H9 (cell line): ENCODE data around the gene MEIS2. TPM values are rescaled to one million over a fixed set of nuclear protein-coding genes. Genes with fewer than 3 reads are reported as not detected.

Experiments used
- DNase-seq: peaks from one replicate; pipeline ENCODE4 v3.0.0-alpha.2; 2017
- H2AFZ ChIP-seq: one replicate; pipeline ENCODE4 v1.6.1; 2013; ENCODE audit warnings: mild to moderate bottlenecking, low read length, control low read depth, moderate library complexity
- H2AK5ac ChIP-seq: 2 replicates; pipeline ENCODE4 v1.6.1; 2013; ENCODE audit warnings: low read length, control low read depth, mixed read lengths; ENCODE audit not compliant: insufficient read length
- H2BK120ac ChIP-seq: one replicate; pipeline ENCODE4 v1.6.1; 2013; ENCODE audit warnings: low read depth, mild to moderate bottlenecking, low read length, control low read depth, inconsistent platforms; ENCODE audit not compliant: poor library complexity, severe bottlenecking
- H2BK12ac ChIP-seq: 2 replicates; pipeline ENCODE4 v1.6.1; 2013; ENCODE audit warnings: low read length, control low read depth, mixed read lengths, low read depth; ENCODE audit not compliant: insufficient read length
- H2BK15ac ChIP-seq: 2 replicates; pipeline ENCODE4 v1.6.1; 2013; ENCODE audit warnings: low read depth, low read length, control low read depth
- H2BK20ac ChIP-seq: one replicate; pipeline ENCODE4 v1.6.1; 2013; ENCODE audit warnings: low read depth, mild to moderate bottlenecking, low read length, control low read depth, inconsistent platforms; ENCODE audit not compliant: poor library complexity, severe bottlenecking
- H2BK5ac ChIP-seq: 2 replicates; pipeline ENCODE4 v1.6.1; 2013; ENCODE audit warnings: low read length, control low read depth, mixed read lengths; ENCODE audit not compliant: insufficient read length
- H3K14ac ChIP-seq: 2 replicates; pipeline ENCODE4 v1.6.1; 2013; ENCODE audit warnings: low read length, control low read depth; ENCODE audit not compliant: insufficient read depth
- H3K18ac ChIP-seq: 2 replicates; pipeline ENCODE4 v1.6.1; 2013; ENCODE audit warnings: low read depth, mild to moderate bottlenecking, mixed read lengths, low read length, control low read depth; ENCODE audit not compliant: insufficient read length
- H3K23ac ChIP-seq: 2 replicates; pipeline ENCODE4 v1.6.1; 2013; ENCODE audit warnings: low read length, control low read depth, mixed read lengths, low read depth; ENCODE audit not compliant: insufficient read length
- H3K23me2 ChIP-seq: 2 replicates; pipeline ENCODE4 v1.6.1; 2013; ENCODE audit warnings: low read depth, mild to moderate bottlenecking, mixed read lengths, low read length, control low read depth; ENCODE audit not compliant: insufficient read length, poor library complexity, severe bottlenecking
- H3K27ac ChIP-seq: 2 replicates; pipeline ENCODE4 v1.5.1; 2013; ENCODE audit warnings: low read length, control low read depth, mixed read lengths, low read depth; ENCODE audit not compliant: insufficient read length
- H3K27me3 ChIP-seq: 2 replicates; pipeline ENCODE4 v1.6.1; 2013; ENCODE audit warnings: low read length, control low read depth, inconsistent platforms; ENCODE audit not compliant: insufficient read depth
- H3K4ac ChIP-seq: 2 replicates; pipeline ENCODE4 v1.6.1; 2013; ENCODE audit warnings: low read depth, mild to moderate bottlenecking, control low read depth, inconsistent platforms, low read length, moderate library complexity
- H3K4me1 ChIP-seq: 2 replicates; pipeline ENCODE4 v1.6.1; 2013; ENCODE audit warnings: low read length, control low read depth, inconsistent platforms; ENCODE audit not compliant: insufficient read depth
- H3K4me2 ChIP-seq: 2 replicates; pipeline ENCODE4 v1.6.1; 2013; ENCODE audit warnings: low read length, control low read depth, mixed read lengths; ENCODE audit not compliant: insufficient read length, insufficient read depth
- H3K56ac ChIP-seq: 2 replicates; pipeline ENCODE4 v1.6.1; 2013; ENCODE audit warnings: low read depth, mild to moderate bottlenecking, mixed read lengths, low read length, control low read depth; ENCODE audit not compliant: insufficient read length
- H3K79me1 ChIP-seq: 2 replicates; pipeline ENCODE4 v1.6.1; 2013; ENCODE audit warnings: low read depth, mild to moderate bottlenecking, moderate library complexity, low read length, control low read depth, inconsistent platforms; ENCODE audit not compliant: insufficient read depth, poor library complexity, severe bottlenecking
- H3K79me2 ChIP-seq: 2 replicates; pipeline ENCODE4 v1.6.1; 2013; ENCODE audit warnings: low read length, control low read depth, inconsistent platforms; ENCODE audit not compliant: insufficient read depth
- H3K9ac ChIP-seq: 2 replicates; pipeline ENCODE4 v1.6.1; 2013; ENCODE audit warnings: low read length, control low read depth, mixed read lengths; ENCODE audit not compliant: insufficient read length; ENCODE audit errors: extremely low read depth
- H3K9me3 ChIP-seq: one replicate; pipeline ENCODE4 v1.6.1; 2013; ENCODE audit warnings: low read depth, low read length, inconsistent platforms; ENCODE audit not compliant: control insufficient read depth
- H3T11ph ChIP-seq: one replicate; pipeline ENCODE4 v1.6.1; 2013; ENCODE audit warnings: mild to moderate bottlenecking, low read length, control low read depth, inconsistent platforms
- H4K20me1 ChIP-seq: one replicate; pipeline ENCODE4 v1.6.1; 2013; ENCODE audit not compliant: control insufficient read depth, insufficient read length, insufficient read depth
- H4K5ac ChIP-seq: 2 replicates; pipeline ENCODE4 v1.6.1; 2013; ENCODE audit warnings: low read depth, mild to moderate bottlenecking, mixed read lengths, low read length, control low read depth; ENCODE audit not compliant: insufficient read length
- H4K8ac ChIP-seq: replicated peaks from 2 replicates; pipeline ENCODE4 v1.6.1; 2013; ENCODE audit warnings: low read length, control low read depth, mixed read lengths, low read depth; ENCODE audit not compliant: insufficient read length
- H4K91ac ChIP-seq: 2 replicates; pipeline ENCODE4 v1.6.1; 2013; ENCODE audit warnings: low read depth, mild to moderate bottlenecking, moderate library complexity, mixed read lengths, low read length, control low read depth; ENCODE audit not compliant: insufficient read length
- H3K27ac Mint-ChIP-seq, 3 experiments: 2 replicates in 2 of 3; 3 replicates in 1 of 3; pipeline ENCODE4 v1.8.0; 2020 to 2021; ENCODE audit warnings: mixed read lengths in 3 of 3, mild to moderate bottlenecking in 1 of 3, moderate library complexity in 1 of 3
- H3K27me3 Mint-ChIP-seq: 2 replicates; pipeline ENCODE4 v1.8.0; 2021; ENCODE audit warnings: low read depth, mild to moderate bottlenecking, moderate library complexity, mixed read lengths
- H3K36me3 Mint-ChIP-seq, 3 experiments: 2 replicates in 2 of 3; 3 replicates in 1 of 3; pipeline ENCODE4 v1.8.0; 2020 to 2021; ENCODE audit warnings: low read depth in 3 of 3, mixed read lengths in 3 of 3; ENCODE audit not compliant: insufficient read depth in 1 of 3
- H3K4me1 Mint-ChIP-seq, 2 experiments: 2 replicates each; pipeline ENCODE4 v1.8.0; 2020; ENCODE audit warnings: mixed read lengths in 2 of 2
- H3K4me3 Mint-ChIP-seq, 2 experiments: 2 replicates in 1 of 2; 3 replicates in 1 of 2; pipeline ENCODE4 v1.8.0; 2020 to 2021; ENCODE audit warnings: mild to moderate bottlenecking in 2 of 2, mixed read lengths in 2 of 2, moderate library complexity in 1 of 2
- H3K9me3 Mint-ChIP-seq, 2 experiments: 2 replicates in 1 of 2; 3 replicates in 1 of 2; pipeline ENCODE4 v1.8.0; 2020; ENCODE audit warnings: mild to moderate bottlenecking in 2 of 2, mixed read lengths in 2 of 2, moderate library complexity in 1 of 2
- WGBS: extraction: QIAGEN DNeasy Blood & Tissue Kit; methylation state at CpG from one replicate; pipeline ENCODE4 v1.1.7; 2013; ENCODE audit warnings: missing lambda C conversion rate, low lambda C conversion rate, mixed read lengths; ENCODE audit not compliant: insufficient read length; ENCODE audit errors: extremely low coverage; 5-methylcytosine and 5-hydroxymethylcytosine counted together
- total RNA-seq: library from RNA; stranded (reverse); gene quantifications from 2 replicates; pipeline ENCODE4 v1.2.1, GENCODE V29; 2021
- TF ChIP-seq, protein P1 (sequence below): fragments of 200-600 bp; sonication (generic); conservative IDR thresholded peaks from 3 replicates; pipeline ENCODE4 v1.8.0; 2021; ENCODE audit warnings: antibody characterized with exemption, mild to moderate bottlenecking

MEIS2 gene
- total RNA-seq, 1 experiment from 2014 or later: 0.35 TPM

GRCh38 chr15:36914960-36915808, 185.2 kb downstream of the MEIS2 start:
- Histone ChIP-seq H3K23ac (no peak overlapping the region), H3K14ac (no peak overlapping the region), H2AK5ac (no peak overlapping the region), H4K8ac (no peak overlapping the region), H2BK20ac (no peak overlapping the region), H3K9ac (no peak overlapping the region), H3K4me2 (no peak overlapping the region), H2BK15ac (no peak overlapping the region), H3K18ac (no peak overlapping the region), H3K4ac (no peak overlapping the region), H2BK5ac (no peak overlapping the region), H3K4me1 (no peaks in the 10 kb centered on the region), H2BK120ac (no peak overlapping the region), H3K79me1 (no peaks in the 10 kb centered on the region), H3K56ac (no peak overlapping the region), H3K79me2 (no peaks in the 10 kb centered on the region), H3K9me3 (no peaks in the 10 kb centered on the region), H4K20me1 (no peaks in the 10 kb centered on the region), H4K5ac (no peak overlapping the region), H2AFZ (no peak overlapping the region), H4K91ac (no peak overlapping the region), H2BK12ac (no peak overlapping the region), H3K27ac (no peak overlapping the region), H3K27me3 (no peaks in the 10 kb centered on the region), H3T11ph (no peak overlapping the region), H3K23me2 (no peaks in the 10 kb centered on the region)
- H3K27ac Mint-ChIP-seq: no peak overlapping the region; a peak in 1 of 7 replicates
- no peaks in the 10 kb centered on the region for H3K27me3 Mint-ChIP-seq
- no peak overlapping the region for H3K4me3 Mint-ChIP-seq
- TF ChIP-seq, protein P1, sequence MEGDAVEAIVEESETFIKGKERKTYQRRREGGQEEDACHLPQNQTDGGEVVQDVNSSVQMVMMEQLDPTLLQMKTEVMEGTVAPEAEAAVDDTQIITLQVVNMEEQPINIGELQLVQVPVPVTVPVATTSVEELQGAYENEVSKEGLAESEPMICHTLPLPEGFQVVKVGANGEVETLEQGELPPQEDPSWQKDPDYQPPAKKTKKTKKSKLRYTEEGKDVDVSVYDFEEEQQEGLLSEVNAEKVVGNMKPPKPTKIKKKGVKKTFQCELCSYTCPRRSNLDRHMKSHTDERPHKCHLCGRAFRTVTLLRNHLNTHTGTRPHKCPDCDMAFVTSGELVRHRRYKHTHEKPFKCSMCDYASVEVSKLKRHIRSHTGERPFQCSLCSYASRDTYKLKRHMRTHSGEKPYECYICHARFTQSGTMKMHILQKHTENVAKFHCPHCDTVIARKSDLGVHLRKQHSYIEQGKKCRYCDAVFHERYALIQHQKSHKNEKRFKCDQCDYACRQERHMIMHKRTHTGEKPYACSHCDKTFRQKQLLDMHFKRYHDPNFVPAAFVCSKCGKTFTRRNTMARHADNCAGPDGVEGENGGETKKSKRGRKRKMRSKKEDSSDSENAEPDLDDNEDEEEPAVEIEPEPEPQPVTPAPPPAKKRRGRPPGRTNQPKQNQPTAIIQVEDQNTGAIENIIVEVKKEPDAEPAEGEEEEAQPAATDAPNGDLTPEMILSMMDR: no peak
- DNase-seq: no peak
- no peaks in the 10 kb centered on the region for H3K36me3 Mint-ChIP-seq
- H3K9me3 Mint-ChIP-seq: no peaks in the 10 kb centered on the region
- no CpG with 5 or more reads among the region's 3 CpGs for WGBS
- H3K4me1 Mint-ChIP-seq: peaks cover 12 to 30% of the 10 kb centered on the region in 2 experiments
